Right kidney (tissue), 1 donor: ENCODE results near the gene EIF3L.

Experiments
- DNase-seq: peaks from one replicate; pipeline ENCODE4 v3.0.0-alpha.2; 2016

Gene EIF3L

GRCh38 chr22:37925767-37926166, 76.5 kb downstream of the EIF3L start:
- no peak for DNase-seq

DNA sequence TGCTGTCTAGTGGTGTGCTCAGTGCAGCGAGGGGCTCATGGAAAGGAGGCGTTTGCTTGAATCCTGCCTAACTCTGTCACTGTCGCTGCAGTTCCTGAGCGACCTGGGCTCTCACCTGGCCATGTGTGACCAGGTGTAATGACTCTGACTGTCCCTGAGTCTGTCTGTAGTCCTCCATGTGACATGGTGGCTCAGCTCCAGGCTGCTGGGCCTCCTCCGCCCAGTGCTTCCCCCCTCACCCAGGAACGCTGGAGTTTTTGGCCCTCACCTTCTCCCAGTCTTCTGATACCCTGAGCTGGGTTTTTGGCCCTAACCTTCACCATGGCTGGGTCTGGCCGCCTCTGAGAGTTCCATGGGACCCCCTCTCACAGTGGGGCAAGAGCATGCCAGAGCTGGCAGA, 77.1 kb downstream of the EIF3L start:
- DNase-seq, result no peak

DNA sequence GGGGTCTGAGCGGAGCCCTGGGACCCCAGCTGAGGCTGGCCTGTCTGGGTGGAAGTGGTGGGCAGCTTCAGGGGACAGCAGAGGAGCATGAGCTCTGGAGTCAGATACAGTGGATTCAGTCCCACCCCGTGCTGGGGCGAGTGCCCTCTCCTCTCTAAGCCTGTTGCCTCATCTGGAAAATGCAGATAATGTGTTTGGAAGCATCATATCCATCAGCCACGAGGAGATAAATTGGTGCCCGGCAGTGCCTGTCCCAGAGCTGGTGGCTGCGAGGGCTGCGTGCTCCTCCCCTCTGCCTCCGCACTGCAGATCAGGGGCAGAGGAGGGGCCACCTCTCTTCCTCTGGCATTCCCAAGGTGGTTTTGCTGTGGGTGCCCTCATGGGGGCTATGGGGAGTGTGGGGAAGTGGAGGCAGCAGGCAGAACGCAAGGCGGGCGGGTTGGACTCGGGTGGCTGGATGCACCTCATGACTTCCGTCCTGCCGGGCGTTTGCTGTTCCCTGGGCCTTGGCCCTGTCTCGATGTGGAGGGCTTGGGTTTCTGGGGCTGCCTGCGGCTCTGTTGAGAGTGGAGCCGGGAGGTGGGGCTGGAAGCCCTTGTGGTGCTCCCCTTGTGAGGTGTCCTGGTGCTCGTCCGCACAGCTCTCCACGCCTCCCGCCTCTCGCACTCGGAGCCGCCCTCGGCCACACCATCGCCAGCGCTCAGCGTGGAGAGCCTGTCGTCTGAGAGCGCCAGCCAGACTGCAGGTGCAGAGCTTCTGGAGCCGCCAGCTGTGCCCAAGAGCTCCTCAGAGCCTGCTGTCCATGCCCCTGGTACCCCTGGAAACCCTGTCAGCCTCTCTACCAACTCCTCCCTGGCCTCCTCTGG, 77.8 kb downstream of the EIF3L start:
- DNase-seq, result no peak

DNA sequence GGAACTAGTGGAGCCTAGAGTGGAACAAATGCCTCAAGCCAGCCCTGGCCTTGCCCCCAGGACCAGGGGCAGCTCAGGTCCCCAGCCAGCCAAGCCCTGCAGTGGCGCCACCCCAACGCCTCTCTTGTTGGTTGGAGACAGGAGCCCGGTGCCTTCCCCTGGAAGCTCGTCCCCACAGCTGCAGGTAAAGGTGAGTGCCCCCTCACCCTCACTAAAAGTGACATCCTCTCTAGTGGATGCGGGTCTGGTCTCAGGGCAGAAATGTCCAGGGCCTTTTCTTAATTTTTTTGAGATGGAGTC, 78.4 kb downstream of the EIF3L start:
- no peak for DNase-seq

DNA sequence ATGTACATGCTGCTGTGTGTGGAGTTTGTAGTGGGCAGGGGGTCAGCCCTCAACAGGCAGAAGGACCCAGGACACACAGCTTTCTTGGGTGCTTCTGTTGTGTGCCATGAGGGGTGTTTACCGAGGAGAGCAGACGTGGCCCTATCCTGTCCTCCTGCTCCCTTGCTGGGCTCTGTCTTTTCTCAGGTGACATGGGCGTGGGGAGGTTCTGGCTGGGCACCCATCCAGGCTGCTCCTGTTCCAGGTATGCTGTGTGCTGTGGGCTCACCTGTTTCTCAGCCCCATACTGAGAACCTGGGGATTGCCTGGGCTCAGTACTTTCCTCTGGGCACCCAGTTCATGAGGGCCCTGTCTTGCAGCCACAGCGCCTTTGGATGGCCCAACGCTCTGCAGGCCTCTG, 80.2 kb downstream of the EIF3L start:
- no peak for DNase-seq

- no peak for DNase-seq
Measured at GRCh38 chr22:37930270-37930951, 81.2 kb downstream of the EIF3L start.

DNA sequence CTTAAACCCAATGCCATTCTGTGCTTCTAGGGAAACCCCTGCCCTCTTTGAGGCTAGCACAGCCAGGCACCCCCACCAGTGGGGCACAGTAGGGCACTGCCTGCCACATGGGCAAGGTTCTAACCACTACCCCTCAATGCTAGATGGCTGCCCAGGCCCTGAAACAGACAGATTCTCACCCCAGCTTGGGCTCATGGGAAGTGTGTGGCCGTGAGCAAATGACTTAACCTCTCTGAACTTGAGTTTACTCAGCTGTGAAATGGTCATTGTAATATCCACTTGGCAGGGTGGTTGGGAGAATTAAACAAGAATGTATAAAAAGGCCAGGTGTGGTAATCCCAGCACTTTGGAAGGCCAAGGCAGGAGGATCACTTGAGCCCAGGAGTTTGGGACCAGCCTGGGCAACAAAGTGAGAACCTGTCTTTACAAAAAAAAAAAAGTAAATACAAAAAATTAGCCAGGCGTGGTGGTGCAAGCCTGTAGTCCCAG, 81.8 kb downstream of the EIF3L start:
- no peak for DNase-seq

DNA sequence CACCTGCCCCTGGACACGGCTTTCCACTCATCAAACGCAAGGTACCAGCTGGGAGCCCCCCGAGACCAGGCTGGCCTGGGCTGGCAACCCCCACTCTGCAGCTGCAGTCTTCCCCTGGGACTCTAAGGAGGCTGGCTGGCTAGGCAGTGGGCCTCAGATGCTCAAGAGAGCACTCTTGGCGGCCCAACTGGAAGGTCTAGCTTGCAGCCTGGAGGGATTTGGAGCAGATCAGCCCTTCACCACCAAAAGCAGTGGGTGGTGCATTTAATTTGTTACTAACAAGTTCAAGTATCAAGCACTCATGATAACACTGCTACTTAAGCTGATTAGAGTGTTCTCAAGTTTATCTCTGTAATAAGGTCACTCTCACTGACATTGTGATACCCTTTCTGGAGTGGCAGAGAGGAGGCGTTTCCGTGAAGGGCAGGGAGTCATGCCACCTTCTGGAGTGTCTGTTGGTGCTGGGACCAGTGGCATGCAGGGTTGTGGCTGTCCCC, 82.7 kb downstream of the EIF3L start:
- no peak for DNase-seq

- no peak for DNase-seq
Measured at GRCh38 chr22:37932401-37932800, 83.2 kb downstream of the EIF3L start.

DNA sequence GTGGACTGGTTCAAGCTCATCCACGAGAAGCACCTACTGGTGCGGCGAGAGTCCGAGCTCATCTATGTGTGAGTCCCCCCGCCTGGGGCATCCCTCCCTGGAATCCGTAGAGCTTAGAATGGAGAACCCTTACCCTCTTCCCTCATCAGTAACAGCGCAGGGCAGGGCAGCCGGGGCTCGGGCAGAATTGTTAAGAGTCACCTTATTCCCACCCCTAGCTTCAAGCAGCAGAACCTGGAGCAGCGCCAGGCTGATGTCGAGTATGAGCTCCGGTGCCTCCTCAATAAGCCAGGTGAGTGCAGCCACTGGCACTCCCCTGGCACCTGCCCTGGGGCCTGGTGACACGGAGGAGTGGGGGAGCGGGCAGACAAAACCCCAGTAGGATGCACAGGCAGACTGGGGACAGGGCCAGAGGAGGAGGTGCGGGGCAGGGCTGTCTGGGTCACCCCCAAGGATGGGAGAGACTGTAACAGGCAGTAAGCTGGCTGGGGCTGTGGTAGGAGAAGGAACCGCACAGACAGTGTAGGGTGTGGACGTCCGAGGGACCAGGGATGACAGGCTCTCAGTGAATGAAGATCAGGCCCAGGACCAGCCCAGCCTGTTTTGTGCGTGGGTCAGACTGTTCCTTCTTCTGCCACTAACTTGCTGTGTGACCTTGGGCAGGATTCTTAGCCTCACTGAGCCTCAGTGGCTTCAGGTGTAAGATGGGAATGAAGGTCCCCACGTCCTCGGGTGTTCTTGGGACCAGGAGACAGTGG, 83.8 kb downstream of the EIF3L start:
- DNase-seq, result no peak

GRCh38 chr22:37933711-37934376, 84.6 kb downstream of the EIF3L start:
- peak; percentile 70 for DNase-seq
